Measurements from ENCODE around the gene RANBP2. TPM values are rescaled to one million over a fixed set of nuclear protein-coding genes. Genes with fewer than 3 reads are reported as not detected.

Gene RANBP2
- total RNA-seq, 1 donor from 2014 or later, result 86.9 TPM

DNA sequence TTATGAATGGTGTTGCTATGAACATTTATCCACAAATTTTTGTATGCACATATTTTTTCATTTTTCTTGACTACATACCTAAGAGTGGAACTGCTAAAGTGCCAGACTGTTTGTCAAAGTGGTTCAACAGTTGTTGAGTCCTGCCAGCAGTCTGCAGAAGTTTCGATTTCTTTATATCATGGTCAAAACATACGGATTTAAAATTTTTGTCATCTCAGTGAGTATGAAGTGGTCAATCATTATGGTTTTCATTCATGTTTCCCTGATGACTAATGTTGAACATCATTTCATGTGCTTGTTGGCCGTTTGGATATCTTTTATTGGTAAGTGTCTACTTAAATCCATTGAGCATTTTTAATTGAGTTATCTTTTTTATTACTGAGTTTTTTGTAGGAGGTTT, 106.5 kb downstream of the RANBP2 start:
- intact Hi-C loops (cut with DNase I), result no loop called here
- ATAC-seq (no peak), DNase-seq (ENCODE audit: low spot score) (no peak)

- ATAC-seq (no peak), DNase-seq (ENCODE audit: low spot score) (no peak)
- intact Hi-C loops (cut with DNase I), result no loop called here
Measured at GRCh38 chr2:108829578-108830310, 110.5 kb downstream of the RANBP2 start.

DNA sequence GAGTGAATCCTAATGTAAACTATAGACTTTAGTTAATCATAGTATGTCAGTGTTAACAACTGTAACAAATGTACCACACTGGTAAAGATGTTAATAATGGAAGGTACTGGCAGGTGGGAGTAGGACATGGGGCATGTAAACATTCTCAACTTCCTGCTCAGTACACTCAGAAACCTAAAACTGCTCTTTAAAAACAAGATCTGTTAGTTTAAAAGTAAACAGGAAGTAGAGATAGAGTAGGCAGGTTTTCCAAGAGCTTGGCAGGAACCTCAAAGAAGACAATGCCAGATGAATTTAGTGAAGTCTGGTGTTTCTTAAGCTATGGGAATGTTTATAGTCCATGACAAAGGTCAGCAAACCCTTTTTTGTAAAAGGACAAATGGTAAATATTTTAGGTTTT, 113.9 kb downstream of the RANBP2 start:
- ATAC-seq, result no peak
- intact Hi-C loops (cut with DNase I), result no loop called here
- DNase-seq (ENCODE audit: low spot score), result no peak

GRCh38 chr2:108834620-108835019, 115.3 kb downstream of the RANBP2 start:
- ATAC-seq (no peak), DNase-seq (ENCODE audit: low spot score) (no peak)
- intact Hi-C loops (cut with DNase I), result no loop called here

DNA sequence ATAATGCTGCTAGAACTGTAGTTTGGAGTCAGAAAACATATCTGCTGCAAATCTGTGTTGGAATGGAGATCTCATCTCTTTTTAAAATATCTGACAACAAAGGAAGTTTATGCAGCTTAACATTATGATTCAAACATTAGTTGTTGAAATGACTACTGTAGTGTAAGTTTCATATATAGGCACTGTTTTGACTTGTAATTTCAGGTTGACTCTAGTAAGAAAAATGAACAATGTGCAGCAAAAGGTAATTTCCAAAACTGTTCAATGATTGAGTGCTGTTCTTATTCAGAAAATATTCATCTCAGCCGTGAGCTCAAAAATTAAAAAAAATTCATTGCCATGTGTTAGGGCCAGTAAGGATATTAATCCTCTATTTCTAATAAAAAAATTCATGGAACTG, 115.8 kb downstream of the RANBP2 start:
- ATAC-seq (no peak), DNase-seq (ENCODE audit: low spot score) (no peak)
- intact Hi-C loops (cut with DNase I), result no loop called here

Other genes with a start within 250 kb of the RANBP2 start
- gene LIMS1, start 185.0 kb upstream of the RANBP2 start, total RNA-seq, result 50.2 TPM
- 3.1 TPM for gene CCDC138, start 67.3 kb downstream of the RANBP2 start, total RNA-seq